ENCODE data around the gene RNF166. TPM values are rescaled to one million over a fixed set of nuclear protein-coding genes. Genes with fewer than 3 reads are reported as not detected.

The RNF166 gene
- polyA plus RNA-seq, 4 donors = 9.2 to 15.1 (median 12.1) TPM

DNA sequence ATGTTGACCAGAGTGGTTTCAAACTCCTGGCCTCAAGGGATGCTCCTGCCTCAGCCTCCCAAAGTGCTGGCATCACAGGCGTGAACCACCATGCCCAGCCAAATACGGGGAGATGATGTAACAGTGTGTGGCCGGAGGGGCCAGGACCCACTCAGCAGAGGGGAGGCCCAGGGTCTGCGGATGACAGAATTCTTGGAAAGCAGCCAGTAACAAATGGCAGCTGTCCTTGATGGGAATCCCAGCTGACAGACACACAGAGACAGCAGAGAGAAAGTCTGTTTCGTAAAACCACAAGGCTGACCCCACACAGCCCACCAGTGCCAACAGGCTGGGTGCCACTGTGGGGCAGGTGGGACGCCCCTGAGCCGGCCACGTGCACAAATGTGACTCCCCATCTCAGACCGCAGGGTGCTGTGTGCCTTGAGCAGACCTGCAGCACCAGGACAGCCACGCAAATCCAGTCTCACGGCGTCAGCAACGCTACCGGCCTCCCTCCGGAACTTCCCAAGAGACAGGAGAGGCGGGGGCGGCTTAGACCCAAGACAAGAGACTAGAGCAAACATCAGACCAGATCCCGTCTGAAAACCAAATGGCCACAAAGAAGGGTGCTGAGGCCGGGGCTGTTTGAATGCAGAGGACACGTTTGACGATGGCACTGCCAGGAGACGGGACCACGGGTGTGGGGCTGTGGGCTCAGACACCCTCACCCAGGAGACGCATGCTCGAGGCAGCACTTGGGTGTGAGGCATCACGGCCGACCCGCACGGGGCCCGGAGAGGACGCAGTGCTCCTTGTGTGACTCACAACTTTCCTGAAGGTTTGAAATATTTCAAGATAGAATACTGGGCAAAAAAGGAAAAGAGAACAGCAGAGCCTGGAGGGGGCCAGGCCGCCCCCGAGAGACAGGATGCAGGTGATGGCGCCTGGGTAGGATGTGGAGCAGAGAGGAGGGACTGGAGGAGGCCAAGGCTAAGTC is 24.7 kb upstream of the RNF166 start:
- H3K27ac ChIP-seq (ENCODE audit: low read depth in 1 of 3, low read length in 2 of 3) = no peak overlapping the region
- H3K9me3 ChIP-seq (ENCODE audit: control insufficient read depth in 2 of 2, insufficient read depth in 1 of 2, low read depth in 1 of 2, low read length in 1 of 2) = no peaks in the 10 kb centered on the region
- FAIRE-seq (no peak), DNase-seq (no peak)
- no peaks in the 10 kb centered on the region for H3K4me1 ChIP-seq (ENCODE audit: control insufficient read depth in 3 of 3, insufficient read depth in 2 of 3, low read depth in 1 of 3, low read length in 2 of 3)
- H3K4me3 ChIP-seq (ENCODE audit: low read depth in 1 of 3, low read length in 3 of 3) = no peak overlapping the region
- H3K27me3 ChIP-seq (ENCODE audit: control insufficient read depth in 3 of 3, insufficient read depth in 3 of 3, low read length in 3 of 3) = no peaks in the 10 kb centered on the region
- peaks cover 6 to 82% (median 22%) of the 10 kb centered on the region in 3 donors for H3K36me3 ChIP-seq (ENCODE audit: control insufficient read depth in 3 of 3, insufficient read depth in 2 of 3, low read depth in 1 of 3, low read length in 3 of 3)
- WGBS, 3 donors = 87 to 93% (median 93%) methylated on average over 34 of the region's 34 CpGs

DNA sequence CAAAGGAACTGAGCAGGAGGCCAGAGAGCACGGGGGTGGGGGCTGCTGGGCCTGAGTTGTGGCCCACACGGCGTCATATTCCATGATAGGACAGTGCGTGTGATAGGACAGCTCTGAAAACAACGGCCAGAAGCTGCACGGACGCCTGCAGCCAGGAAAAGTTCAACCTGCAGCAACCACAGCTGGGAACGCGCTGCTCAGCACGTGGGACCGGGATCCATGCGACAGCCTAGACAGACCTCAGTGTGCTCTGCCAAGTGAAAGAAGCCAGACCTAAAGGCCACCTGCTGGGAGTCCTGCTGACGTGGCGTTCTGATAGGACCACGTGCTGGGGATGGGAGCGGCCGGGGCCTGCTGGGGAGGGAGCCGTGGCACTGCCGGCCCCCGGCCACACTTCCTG is 21.7 kb upstream of the RNF166 start:
- FAIRE-seq (no peak), DNase-seq (peak in 1 of 2 donors; percentile 10)
- Histone ChIP-seq H3K4me1 (ENCODE audit: control insufficient read depth in 3 of 3, insufficient read depth in 2 of 3, low read depth in 1 of 3, low read length in 2 of 3) (no peaks in the 10 kb centered on the region), H3K27ac (ENCODE audit: low read depth in 1 of 3, low read length in 2 of 3) (no peak overlapping the region), H3K4me3 (ENCODE audit: low read depth in 1 of 3, low read length in 3 of 3) (no peak overlapping the region), H3K27me3 (ENCODE audit: control insufficient read depth in 3 of 3, insufficient read depth in 3 of 3, low read length in 3 of 3) (no peaks in the 10 kb centered on the region), H3K36me3 (ENCODE audit: control insufficient read depth in 3 of 3, insufficient read depth in 2 of 3, low read depth in 1 of 3, low read length in 3 of 3) (peaks cover 4 to 80% (median 23%) of the 10 kb centered on the region in 3 donors), H3K9me3 (ENCODE audit: control insufficient read depth in 2 of 2, insufficient read depth in 1 of 2, low read depth in 1 of 2, low read length in 1 of 2) (no peaks in the 10 kb centered on the region)
- 61 to 81% (median 65%) methylated on average over 20 of the region's 20 CpGs for WGBS, 3 donors

DNA sequence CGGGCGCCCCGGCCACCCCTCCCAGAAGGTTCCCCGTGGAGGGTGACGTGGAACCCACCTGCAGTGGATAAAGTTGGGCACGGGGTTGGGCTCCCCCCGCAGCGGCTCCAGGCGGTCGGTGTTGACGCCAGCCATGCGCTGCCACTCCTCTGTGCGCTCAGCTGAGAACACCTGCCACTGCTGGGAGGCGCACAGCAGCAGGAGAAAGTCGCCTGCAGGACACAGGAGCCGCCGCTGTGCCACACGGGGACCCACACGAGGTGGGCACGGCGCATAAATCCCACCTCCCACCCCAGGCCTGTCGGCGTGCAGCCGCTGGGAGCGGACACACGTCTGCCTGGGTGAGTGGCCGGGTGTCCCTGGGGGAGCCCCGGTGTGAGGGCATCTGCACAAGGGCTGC is 20.8 kb upstream of the RNF166 start:
- 95 to 97% (median 96%) methylated on average over 28 of the region's 28 CpGs for WGBS, 3 donors
- Histone ChIP-seq H3K9me3 (ENCODE audit: control insufficient read depth in 2 of 2, insufficient read depth in 1 of 2, low read depth in 1 of 2, low read length in 1 of 2) (no peaks in the 10 kb centered on the region), H3K4me1 (ENCODE audit: control insufficient read depth in 3 of 3, insufficient read depth in 2 of 3, low read depth in 1 of 3, low read length in 2 of 3) (no peaks in the 10 kb centered on the region), H3K36me3 (ENCODE audit: control insufficient read depth in 3 of 3, insufficient read depth in 2 of 3, low read depth in 1 of 3, low read length in 3 of 3) (peaks cover 4 to 80% (median 23%) of the 10 kb centered on the region in 3 donors), H3K27me3 (ENCODE audit: control insufficient read depth in 3 of 3, insufficient read depth in 3 of 3, low read length in 3 of 3) (no peaks in the 10 kb centered on the region), H3K27ac (ENCODE audit: low read depth in 1 of 3, low read length in 2 of 3) (no peak overlapping the region), H3K4me3 (ENCODE audit: low read depth in 1 of 3, low read length in 3 of 3) (no peak overlapping the region)
- no peak for FAIRE-seq
- DNase-seq = no peak

- H3K9me3 ChIP-seq (ENCODE audit: control insufficient read depth in 2 of 2, insufficient read depth in 1 of 2, low read depth in 1 of 2, low read length in 1 of 2) = no peaks in the 10 kb centered on the region
- FAIRE-seq = no peak
- H3K27ac ChIP-seq (ENCODE audit: low read depth in 1 of 3, low read length in 2 of 3) = no peak overlapping the region
- 87 to 94% (median 92%) methylated on average over 17 of the region's 17 CpGs for WGBS, 3 donors
- H3K36me3 ChIP-seq (ENCODE audit: control insufficient read depth in 3 of 3, insufficient read depth in 2 of 3, low read depth in 1 of 3, low read length in 3 of 3) = peaks cover 4 to 79% (median 26%) of the 10 kb centered on the region in 3 donors
- H3K27me3 ChIP-seq (ENCODE audit: control insufficient read depth in 3 of 3, insufficient read depth in 3 of 3, low read length in 3 of 3) = no peaks in the 10 kb centered on the region
- no peak for DNase-seq
- H3K4me1 ChIP-seq (ENCODE audit: control insufficient read depth in 3 of 3, insufficient read depth in 2 of 3, low read depth in 1 of 3, low read length in 2 of 3) = no peaks in the 10 kb centered on the region
- H3K4me3 ChIP-seq (ENCODE audit: low read depth in 1 of 3, low read length in 3 of 3) = no peak overlapping the region
Measured at GRCh38 chr16:88726408-88726749, 20.2 kb upstream of the RNF166 start.

DNA sequence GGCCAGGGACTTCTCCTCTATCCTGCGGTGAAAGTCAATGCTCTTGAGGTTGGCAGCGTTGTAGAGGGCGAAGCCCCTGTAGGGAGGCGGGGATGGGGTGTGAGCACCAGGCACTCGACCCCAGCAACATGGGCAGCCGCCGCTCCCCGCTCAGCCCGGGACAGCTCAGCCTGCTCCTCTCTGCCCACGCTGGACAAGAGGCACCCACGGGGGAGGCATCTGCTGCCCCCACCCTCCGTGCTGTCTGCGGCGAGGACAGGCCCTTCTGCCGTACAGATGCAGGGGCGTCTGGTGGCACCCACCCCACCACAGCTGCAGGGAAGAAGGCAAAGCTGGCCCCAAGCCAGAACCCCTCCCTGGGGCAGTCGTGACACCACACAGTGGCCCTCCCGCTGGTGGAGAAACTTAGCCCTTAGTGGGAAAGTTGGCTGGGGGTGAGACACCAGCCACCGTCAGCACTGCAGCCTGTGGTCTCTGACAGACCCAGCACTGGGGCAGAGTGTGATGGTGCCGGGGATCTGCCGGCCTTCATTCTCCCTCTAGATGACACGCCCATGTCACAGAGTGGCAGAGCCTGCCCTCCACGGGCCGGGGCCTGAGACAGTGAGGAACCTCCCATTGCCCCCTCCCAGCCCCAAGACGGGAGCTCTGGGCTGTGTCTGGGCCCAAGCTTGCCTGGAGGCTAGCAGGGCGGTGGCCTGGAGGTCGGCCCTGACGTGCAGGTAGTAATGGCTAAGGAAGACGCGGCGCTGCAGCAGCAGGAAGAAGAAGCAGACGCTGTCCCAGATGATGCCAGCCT is 19.6 kb upstream of the RNF166 start:
- FAIRE-seq (no peak), DNase-seq (no peak)
- no peaks in the 10 kb centered on the region for H3K4me1 ChIP-seq (ENCODE audit: control insufficient read depth in 3 of 3, insufficient read depth in 2 of 3, low read depth in 1 of 3, low read length in 2 of 3)
- H3K9me3 ChIP-seq (ENCODE audit: control insufficient read depth in 2 of 2, insufficient read depth in 1 of 2, low read depth in 1 of 2, low read length in 1 of 2) = no peaks in the 10 kb centered on the region
- H3K27ac ChIP-seq (ENCODE audit: low read depth in 1 of 3, low read length in 2 of 3) = no peak overlapping the region
- H3K36me3 ChIP-seq (ENCODE audit: control insufficient read depth in 3 of 3, insufficient read depth in 2 of 3, low read depth in 1 of 3, low read length in 3 of 3) = peaks cover 4 to 79% (median 31%) of the 10 kb centered on the region in 3 donors
- no peak overlapping the region for H3K4me3 ChIP-seq (ENCODE audit: low read depth in 1 of 3, low read length in 3 of 3)
- WGBS, 3 donors = 88% methylated on average over 32 of the region's 32 CpGs
- H3K27me3 ChIP-seq (ENCODE audit: control insufficient read depth in 3 of 3, insufficient read depth in 3 of 3, low read length in 3 of 3) = no peaks in the 10 kb centered on the region

DNA sequence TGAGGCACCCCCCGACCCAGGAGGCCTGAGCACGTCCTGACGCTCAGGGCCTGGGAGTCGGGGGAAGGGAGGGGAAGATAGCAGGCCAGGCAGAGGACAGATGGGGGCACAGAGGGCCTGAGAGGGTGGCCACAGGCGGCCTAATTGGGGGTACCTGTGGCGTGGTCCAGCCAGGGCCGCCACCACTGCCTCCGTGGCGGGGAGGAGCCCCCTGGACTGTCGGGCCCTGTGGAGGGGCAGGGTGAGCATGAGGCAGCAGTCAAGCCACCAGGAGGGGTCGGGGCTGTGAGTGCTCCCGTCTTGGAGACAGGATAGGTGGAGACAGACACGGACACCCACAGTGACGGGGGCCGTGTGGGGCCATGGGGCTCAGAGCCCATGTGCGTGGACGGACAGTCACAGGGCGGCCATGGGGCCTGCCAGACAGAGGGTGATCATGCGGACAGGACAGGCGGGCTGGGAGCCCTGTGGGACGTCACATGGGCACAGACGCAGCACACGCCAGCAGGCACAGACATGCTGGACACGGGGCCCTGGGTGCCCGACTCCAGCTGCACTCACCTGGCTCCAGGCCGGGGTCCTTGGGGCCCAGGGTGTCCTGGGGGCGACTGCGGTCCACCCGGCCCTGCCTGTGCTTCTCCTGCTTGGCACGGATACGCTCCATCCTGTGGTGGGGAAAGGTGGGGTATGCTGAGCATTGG is 18.8 kb upstream of the RNF166 start:
- no peaks in the 10 kb centered on the region for H3K4me1 ChIP-seq (ENCODE audit: control insufficient read depth in 3 of 3, insufficient read depth in 2 of 3, low read depth in 1 of 3, low read length in 2 of 3)
- no peak overlapping the region for H3K27ac ChIP-seq (ENCODE audit: low read depth in 1 of 3, low read length in 2 of 3)
- FAIRE-seq (no peak), DNase-seq (no peak)
- H3K4me3 ChIP-seq (ENCODE audit: low read depth in 1 of 3, low read length in 3 of 3) = no peak overlapping the region
- 88 to 92% (median 91%) methylated on average over 29 to 31 of the region's 31 CpGs for WGBS, 3 donors
- H3K27me3 ChIP-seq (ENCODE audit: control insufficient read depth in 3 of 3, insufficient read depth in 3 of 3, low read length in 3 of 3) = no peaks in the 10 kb centered on the region
- H3K9me3 ChIP-seq (ENCODE audit: control insufficient read depth in 2 of 2, insufficient read depth in 1 of 2, low read depth in 1 of 2, low read length in 1 of 2) = no peaks in the 10 kb centered on the region
- peaks cover 4 to 82% (median 29%) of the 10 kb centered on the region in 3 donors for H3K36me3 ChIP-seq (ENCODE audit: control insufficient read depth in 3 of 3, insufficient read depth in 2 of 3, low read depth in 1 of 3, low read length in 3 of 3)

DNA sequence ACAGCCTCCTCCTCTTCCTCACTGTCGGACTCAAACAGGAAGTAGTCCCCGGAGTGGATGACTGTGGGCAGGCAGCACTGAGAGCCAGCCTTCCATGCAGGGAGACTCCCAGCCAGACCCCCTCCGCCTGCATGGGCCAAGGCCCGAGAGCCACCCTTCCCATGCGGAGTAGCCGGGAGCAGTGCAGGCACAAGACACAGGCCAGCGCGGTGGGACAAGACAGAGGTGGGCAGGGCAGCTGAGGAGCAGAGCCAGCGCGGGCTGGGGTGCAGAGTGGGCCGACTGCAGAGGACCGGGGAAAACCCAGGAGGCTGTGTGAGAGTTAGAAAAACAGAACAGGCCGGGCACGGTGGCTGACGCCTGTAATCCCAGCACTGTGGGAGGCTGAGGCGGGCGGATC is 17.7 kb upstream of the RNF166 start:
- Histone ChIP-seq H3K4me1 (ENCODE audit: control insufficient read depth in 3 of 3, insufficient read depth in 2 of 3, low read depth in 1 of 3, low read length in 2 of 3) (no peaks in the 10 kb centered on the region), H3K36me3 (ENCODE audit: control insufficient read depth in 3 of 3, insufficient read depth in 2 of 3, low read depth in 1 of 3, low read length in 3 of 3) (peaks cover 8 to 90% (median 33%) of the 10 kb centered on the region in 3 donors), H3K27ac (ENCODE audit: low read depth in 1 of 3, low read length in 2 of 3) (no peak overlapping the region), H3K9me3 (ENCODE audit: control insufficient read depth in 2 of 2, insufficient read depth in 1 of 2, low read depth in 1 of 2, low read length in 1 of 2) (no peaks in the 10 kb centered on the region), H3K4me3 (ENCODE audit: low read depth in 1 of 3, low read length in 3 of 3) (no peak overlapping the region), H3K27me3 (ENCODE audit: control insufficient read depth in 3 of 3, insufficient read depth in 3 of 3, low read length in 3 of 3) (no peaks in the 10 kb centered on the region)
- WGBS, 3 donors = 93 to 98% (median 96%) methylated on average over 16 to 17 of the region's 17 CpGs
- FAIRE-seq (no peak), DNase-seq (no peak)

GRCh38 chr16:88723507-88723887 is 17.3 kb upstream of the RNF166 start:
- H3K27ac ChIP-seq (ENCODE audit: low read depth in 1 of 3, low read length in 2 of 3) = no peak overlapping the region
- DNase-seq = no peak
- H3K4me3 ChIP-seq (ENCODE audit: low read depth in 1 of 3, low read length in 3 of 3) = no peak overlapping the region
- WGBS, 3 donors = 87 to 94% (median 91%) methylated on average over 7 to 8 of the region's 8 CpGs
- FAIRE-seq = no peak
- no peaks in the 10 kb centered on the region for H3K27me3 ChIP-seq (ENCODE audit: control insufficient read depth in 3 of 3, insufficient read depth in 3 of 3, low read length in 3 of 3)
- H3K4me1 ChIP-seq (ENCODE audit: control insufficient read depth in 3 of 3, insufficient read depth in 2 of 3, low read depth in 1 of 3, low read length in 2 of 3) = no peaks in the 10 kb centered on the region
- H3K9me3 ChIP-seq (ENCODE audit: control insufficient read depth in 2 of 2, insufficient read depth in 1 of 2, low read depth in 1 of 2, low read length in 1 of 2) = no peaks in the 10 kb centered on the region
- peaks cover 8 to 94% (median 33%) of the 10 kb centered on the region in 3 donors for H3K36me3 ChIP-seq (ENCODE audit: control insufficient read depth in 3 of 3, insufficient read depth in 2 of 3, low read depth in 1 of 3, low read length in 3 of 3)

Measured in small intestine (tissue), 7 donors.